Activated T-helper 9 cell treated with anti-CD3 and anti-CD28 coated beads, Interleukin-2, amount 50 U/mL, for 16 hours (primary cell): ENCODE data around the gene PYDC1.
"Not testable (repeated sequence)": the region's sequence is repeated elsewhere in the genome, so short reads cannot be mapped to it uniquely, and the experiment has no call there.

ENCODE experiments used
- DNase-seq: peaks from one replicate; pipeline ENCODE4 v3.0.0-alpha.2; 2020; ENCODE audit warnings: low read depth

PYDC1 gene

DNA sequence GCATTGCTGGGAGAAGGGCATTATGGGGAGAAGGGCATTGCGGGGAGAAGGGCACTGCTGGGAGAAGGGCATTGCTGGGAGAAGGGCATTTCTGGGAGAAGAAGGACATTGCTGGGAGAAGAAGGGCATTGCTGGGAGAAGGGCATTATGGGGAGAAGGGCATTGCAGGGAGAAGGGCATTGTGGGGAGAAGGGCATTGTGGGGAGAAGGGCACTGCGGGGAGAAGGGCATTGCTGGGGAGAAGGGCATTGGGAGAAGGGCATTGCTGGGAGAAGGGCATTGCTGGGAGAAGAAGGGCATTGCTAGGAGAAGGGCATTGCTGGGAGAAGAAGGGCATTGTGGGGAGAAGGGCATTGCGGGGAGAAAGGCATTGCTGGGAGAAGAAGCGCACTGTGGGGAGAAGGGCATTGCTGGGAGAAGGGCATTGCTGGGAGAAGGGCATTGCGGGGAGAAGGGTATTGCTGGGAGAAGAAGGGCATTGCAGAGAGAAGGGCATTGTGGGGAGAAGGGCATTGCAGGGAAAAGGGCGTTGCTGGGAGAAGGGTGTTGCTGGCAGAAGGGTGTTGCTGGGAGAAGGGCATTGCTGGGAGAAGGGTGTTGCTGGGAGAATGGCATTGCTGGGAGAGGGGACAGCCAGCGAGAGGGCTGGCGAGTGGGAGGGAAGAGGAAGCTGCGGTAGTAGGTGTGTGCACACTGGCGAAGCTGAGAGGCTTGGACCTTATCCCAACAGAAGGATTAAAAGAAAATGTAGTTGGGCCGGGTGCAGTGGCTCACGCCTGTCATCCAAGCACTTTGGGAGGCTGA is 4.6 kb upstream of the PYDC1 start:
- no peak for DNase-seq

- DNase-seq, result no peak
Measured at GRCh38 chr16:31219154-31219741, 2.3 kb upstream of the PYDC1 start.

DNA sequence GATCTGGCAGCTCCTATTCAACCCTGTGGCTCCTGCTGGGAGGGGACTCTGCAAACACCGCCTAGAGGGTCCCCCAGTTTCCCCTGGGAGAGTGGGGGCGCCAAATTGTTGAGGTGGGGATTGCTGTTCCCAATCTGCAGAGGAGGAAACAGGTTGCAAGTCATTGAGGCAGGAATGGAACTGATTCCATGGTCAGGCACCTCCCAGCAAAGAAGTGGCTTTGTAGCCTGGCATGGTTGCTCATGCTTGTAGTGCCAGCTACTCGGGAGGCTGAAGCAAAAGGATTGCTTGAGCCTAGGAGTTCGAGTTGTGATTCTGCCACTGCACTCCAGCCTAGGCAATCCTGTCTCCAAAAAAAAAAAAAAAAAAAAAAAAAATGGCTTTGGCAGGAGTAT is 198 bp upstream of the PYDC1 start:
- no peak for DNase-seq

GRCh38 chr16:31215287-31216162 is 1.4 kb downstream of the PYDC1 start:
- no peak for DNase-seq

- no peak for DNase-seq
Measured at GRCh38 chr16:31214708-31215286, 2.1 kb downstream of the PYDC1 start.

GRCh38 chr16:31213877-31214707 is 2.8 kb downstream of the PYDC1 start, which contains the start of gene TRIM72:
TRIM72 (plus strand) TSS chr16:31214119; CDS start chr16:31214739, 620 bp downstream.
- DNase-seq, result no peak

DNA sequence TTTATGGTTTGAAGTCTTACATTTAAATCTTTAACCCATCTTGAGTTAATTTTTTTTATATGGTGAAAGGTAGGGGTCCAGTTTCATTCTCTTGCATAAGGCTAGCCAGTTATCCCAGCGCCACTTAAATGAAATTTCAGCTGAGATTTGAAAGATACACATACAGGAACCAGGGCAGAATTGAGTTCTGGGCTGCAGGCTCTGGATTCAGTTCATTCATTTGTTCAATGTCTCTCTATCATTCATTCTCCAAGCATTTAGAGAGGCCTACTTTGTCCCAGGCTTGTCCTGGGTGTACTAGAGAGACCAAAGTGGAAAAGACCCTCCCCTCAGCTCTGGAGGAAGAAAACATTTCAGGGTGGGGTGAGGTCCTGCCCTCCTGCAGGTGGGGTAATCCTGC is 3.6 kb downstream of the PYDC1 start:
- DNase-seq, result no peak

- DNase-seq, result no peak
Measured at GRCh38 chr16:31206776-31207175, 10.2 kb downstream of the PYDC1 start.

DNA sequence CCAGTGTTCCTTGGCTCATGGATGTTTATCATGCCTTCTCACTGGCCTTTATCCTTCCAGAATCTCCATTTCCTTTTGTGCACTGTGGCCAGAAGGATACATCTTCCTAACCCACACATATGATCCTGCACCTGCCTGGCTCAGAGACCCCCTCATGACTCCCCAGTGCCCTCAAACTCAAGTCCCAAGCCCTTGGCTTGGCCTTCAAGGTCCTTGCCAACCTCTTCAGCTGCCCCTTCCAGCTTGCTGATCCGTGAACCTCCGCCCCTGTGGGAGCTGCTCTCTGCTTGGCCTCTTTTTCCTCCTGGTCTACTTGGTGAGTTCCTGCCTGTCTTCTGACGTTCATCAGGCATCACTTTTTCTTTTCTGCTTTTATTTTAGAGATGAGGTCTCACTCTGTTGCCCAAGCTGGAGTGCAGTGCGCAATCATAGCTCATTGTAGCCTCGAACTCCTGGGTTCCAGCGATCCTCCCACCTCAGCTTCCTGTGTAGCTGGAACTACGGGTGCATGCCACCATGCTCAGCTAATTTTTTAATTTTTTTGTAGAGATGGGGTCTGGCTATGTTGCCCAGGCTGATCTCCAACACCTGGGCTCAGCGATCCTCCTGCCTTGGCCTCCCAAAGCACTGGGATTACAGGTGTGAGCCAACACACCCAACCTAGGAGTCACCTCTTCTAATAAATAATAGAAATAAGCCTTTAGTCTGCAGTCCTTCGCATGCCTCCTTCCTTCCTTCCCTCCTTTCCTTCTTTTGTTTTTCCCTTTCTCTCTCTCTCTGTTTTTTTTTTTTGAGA is 11.9 kb downstream of the PYDC1 start:
- no peak for DNase-seq

DNA sequence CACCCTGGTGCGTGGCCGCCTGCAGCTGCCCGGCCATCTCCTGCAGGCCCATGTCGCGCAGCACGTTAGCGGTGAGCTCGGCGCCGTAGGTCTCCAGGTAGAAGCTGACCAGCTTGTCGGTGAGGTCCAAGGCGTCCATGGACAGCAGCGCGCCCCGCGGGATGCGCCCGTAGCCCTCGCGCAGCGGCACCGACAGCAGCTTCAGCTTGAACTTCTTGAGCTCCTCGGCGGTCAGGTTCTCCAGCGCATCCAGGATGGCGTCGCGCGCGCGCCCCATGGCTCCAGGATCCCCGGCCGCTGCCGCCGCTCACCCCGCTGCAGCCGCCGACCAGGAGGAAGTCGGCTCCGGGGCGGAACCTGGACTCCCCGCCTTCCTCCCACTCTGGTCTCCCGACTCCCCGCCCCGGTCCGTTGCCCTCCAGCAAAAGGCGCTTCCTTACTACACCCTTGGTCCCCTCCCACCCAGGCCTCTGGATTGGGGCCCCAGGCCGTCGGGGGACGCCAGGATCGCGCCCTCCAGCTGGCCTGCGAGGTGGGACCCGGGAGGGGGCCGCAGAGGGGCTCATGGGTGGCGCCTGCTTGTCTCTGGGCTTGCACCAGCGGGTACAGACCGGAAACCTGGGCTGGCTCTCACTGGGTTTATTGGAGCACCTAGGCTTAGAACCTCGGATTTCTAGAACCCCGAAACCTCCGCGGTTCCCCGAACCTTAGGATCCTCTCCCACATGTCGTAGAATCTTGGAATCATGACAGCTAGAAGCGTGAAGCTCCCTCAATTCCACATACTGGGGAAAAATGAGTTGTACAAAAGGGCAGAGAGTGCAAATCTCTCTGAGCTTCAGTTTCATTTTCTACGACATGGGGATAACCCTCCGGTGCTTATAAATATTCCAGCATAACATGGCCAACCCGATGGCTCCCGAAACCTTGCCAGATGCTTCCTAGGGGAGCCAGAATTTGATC is 14.2 kb downstream of the PYDC1 start, which contains the start of gene PYCARD:
PYCARD (minus strand) TSS at position 347 of the 962 bp plus-strand sequence; CDS start at position 277, 70 bp downstream.
- no peak for DNase-seq

GRCh38 chr16:31201582-31202413 is 15.1 kb downstream of the PYDC1 start:
- no peak for DNase-seq

GRCh38 chr16:31200821-31201568 is 15.9 kb downstream of the PYDC1 start:
- DNase-seq, result no peak

- DNase-seq, result not testable (repeated sequence)
Measured at GRCh38 chr16:31200111-31200510, 16.8 kb downstream of the PYDC1 start.

DNA sequence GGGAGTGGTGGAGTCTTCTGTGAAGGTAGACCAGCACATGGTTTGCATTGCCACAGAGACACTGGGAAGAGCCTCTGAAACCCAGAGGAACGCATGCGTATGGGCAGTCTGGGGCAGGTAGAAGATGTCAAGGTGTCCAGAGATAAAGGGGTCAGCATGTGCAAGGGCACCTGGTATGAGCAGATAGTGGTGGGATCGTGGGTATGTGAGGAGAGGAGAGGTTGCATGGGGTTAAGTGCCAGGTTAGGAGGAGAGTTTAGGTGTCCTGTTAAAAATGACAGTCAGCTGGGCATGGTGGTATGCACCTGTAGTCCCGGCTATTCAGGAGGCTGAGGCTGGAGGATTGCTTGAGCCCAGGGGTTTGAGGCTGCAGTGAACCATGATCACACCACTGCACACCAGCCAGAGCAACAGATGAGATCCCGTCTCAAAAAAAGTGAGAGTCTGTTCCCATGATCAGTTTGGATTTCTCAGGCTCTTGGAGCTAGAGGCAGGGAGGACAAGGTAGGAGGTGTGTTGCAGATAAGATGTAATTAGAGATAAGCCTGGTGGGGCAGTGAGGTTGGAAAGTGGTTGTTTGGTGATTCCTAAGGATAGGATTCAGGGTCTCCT is 17.4 kb downstream of the PYDC1 start:
- no peak for DNase-seq

GRCh38 chr16:31198207-31198882 is 18.6 kb downstream of the PYDC1 start:
- DNase-seq, result no peak

DNA sequence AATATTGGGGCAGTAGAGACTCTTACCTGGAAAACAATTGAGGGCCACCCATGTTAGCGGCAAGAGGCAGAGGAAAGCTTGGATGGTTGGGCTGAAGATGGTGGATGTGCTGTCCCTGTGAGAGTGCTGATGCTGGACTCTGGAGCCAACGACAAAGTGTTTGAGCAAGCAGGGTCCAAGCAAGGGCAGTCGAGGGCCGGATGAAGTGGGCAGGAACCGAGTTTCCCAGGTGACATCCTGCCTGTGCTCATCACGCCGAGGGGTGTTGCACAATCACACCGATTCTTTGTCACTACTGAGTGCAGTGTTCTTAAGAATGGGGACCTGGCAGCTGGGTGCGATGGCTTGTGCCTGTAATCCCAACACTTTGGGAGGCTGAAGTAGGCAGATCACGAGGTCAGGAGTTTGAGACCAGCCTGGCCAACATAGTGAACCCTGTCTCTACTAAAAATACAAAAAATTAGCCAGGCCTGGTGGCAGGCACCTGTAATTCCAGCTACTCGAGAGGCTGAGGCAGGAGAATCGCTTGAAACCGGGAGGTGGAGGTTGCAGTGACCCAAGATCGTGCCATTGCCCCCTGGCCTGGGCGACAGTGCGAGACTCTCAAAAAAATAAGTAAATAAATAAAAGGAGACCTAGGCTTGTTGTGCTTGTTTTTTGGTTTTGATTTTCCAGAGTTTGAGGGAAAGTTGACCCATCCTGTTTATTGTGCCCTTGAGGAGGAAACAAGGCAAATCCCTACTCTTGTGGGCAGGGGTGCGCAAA is 20.4 kb downstream of the PYDC1 start:
- DNase-seq, result no peak
